ENCODE results near the gene RLN3. TPM values are rescaled to one million over a fixed set of nuclear protein-coding genes. Genes with fewer than 3 reads are reported as not detected.
A peak's percentile ranks its signal among the peaks of the same experiment; 100 is the strongest.

RLN3 gene
- total and polyA plus RNA-seq, 10 of the 15 experiments (the other 5 are each of a cell fraction or from before 2014, with no cell fraction given), result not detected

GRCh38 chr19:14006085-14006765, 21.7 kb upstream of the RLN3 start, which contains the start of gene RFX1 (continued):
- TF ChIP-seq E2F8 (IDR thresholded peaks at IDR 0.05; ENCODE audit: low read depth, partially characterized antibody), result peak; percentile 98
- TF ChIP-seq KAT2A (conservative IDR thresholded peaks at IDR 0.05; ENCODE audit: control insufficient read depth, low read depth, low read length), result no peak
- TF ChIP-seq, protein P1, sequence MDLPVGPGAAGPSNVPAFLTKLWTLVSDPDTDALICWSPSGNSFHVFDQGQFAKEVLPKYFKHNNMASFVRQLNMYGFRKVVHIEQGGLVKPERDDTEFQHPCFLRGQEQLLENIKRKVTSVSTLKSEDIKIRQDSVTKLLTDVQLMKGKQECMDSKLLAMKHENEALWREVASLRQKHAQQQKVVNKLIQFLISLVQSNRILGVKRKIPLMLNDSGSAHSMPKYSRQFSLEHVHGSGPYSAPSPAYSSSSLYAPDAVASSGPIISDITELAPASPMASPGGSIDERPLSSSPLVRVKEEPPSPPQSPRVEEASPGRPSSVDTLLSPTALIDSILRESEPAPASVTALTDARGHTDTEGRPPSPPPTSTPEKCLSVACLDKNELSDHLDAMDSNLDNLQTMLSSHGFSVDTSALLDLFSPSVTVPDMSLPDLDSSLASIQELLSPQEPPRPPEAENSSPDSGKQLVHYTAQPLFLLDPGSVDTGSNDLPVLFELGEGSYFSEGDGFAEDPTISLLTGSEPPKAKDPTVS (IDR thresholded peaks at IDR 0.05; ENCODE audit: low read depth, low read length), result peak; percentile 72
- no peak for TF ChIP-seq CEBPB (IDR thresholded peaks at IDR 0.05; ENCODE audit: borderline replicate concordance in 1 of 2, low read depth in 2 of 2, low read length in 2 of 2)
- TF ChIP-seq NFYA (IDR thresholded peaks at IDR 0.05; ENCODE audit: borderline replicate concordance, low read depth, low read length), result peak; percentile 89
- peak; percentile 95 for TF ChIP-seq CREM (IDR thresholded peaks at IDR 0.05; ENCODE audit: low read depth)
- peak; percentile 100 for TF ChIP-seq SKIL (IDR thresholded peaks at IDR 0.05; ENCODE audit: low read depth, poor library complexity, severe bottlenecking)
- peak; percentile 99 for TF ChIP-seq PBX3 (IDR thresholded peaks at IDR 0.05; ENCODE audit: insufficient replicate concordance, low read depth, low read length)
- TF ChIP-seq LARP7 (IDR thresholded peaks at IDR 0.05), result no peak
- TF ChIP-seq, protein P2, sequence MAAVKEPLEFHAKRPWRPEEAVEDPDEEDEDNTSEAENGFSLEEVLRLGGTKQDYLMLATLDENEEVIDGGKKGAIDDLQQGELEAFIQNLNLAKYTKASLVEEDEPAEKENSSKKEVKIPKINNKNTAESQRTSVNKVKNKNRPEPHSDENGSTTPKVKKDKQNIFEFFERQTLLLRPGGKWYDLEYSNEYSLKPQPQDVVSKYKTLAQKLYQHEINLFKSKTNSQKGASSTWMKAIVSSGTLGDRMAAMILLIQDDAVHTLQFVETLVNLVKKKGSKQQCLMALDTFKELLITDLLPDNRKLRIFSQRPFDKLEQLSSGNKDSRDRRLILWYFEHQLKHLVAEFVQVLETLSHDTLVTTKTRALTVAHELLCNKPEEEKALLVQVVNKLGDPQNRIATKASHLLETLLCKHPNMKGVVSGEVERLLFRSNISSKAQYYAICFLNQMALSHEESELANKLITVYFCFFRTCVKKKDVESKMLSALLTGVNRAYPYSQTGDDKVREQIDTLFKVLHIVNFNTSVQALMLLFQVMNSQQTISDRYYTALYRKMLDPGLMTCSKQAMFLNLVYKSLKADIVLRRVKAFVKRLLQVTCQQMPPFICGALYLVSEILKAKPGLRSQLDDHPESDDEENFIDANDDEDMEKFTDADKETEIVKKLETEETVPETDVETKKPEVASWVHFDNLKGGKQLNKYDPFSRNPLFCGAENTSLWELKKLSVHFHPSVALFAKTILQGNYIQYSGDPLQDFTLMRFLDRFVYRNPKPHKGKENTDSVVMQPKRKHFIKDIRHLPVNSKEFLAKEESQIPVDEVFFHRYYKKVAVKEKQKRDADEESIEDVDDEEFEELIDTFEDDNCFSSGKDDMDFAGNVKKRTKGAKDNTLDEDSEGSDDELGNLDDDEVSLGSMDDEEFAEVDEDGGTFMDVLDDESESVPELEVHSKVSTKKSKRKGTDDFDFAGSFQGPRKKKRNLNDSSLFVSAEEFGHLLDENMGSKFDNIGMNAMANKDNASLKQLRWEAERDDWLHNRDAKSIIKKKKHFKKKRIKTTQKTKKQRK (IDR thresholded peaks at IDR 0.05; ENCODE audit: low read depth, low read length), result peak; percentile 99
- no peak for TF ChIP-seq HDGF (IDR thresholded peaks at IDR 0.05)
- peak; percentile 85 for TF ChIP-seq YY1 (IDR thresholded peaks at IDR 0.05; ENCODE audit: low read depth, low read length)
- peak; percentile 69; the same call in 1 of the 2 replicates for TF ChIP-seq STAT1 (conservative IDR thresholded peaks at IDR 0.05)
- TF ChIP-seq IKZF2 (IDR thresholded peaks at IDR 0.05), result peak in 1 of 2 experiments; percentile 53; a peak in 2 of 4 replicates
